ENCODE measurements around the gene PIM2.

The PIM2 gene
- 145 to 320 (median 291) reads per million in 3 experiments for total RNA-seq

- peak; percentile 94 for DNase-seq
Observed at GRCh38 chrX:48918643-48919340, at the start of gene PIM2. PIM2 (minus strand) TSS chrX:48919024; CDS start chrX:48918834, 190 bp downstream.

GRCh38 chrX:48968377-48968776, 49.6 kb upstream of the PIM2 start:
- no peak for DNase-seq

- no peak for DNase-seq
Observed at GRCh38 chrX:48966796-48967579, 48.2 kb upstream of the PIM2 start.

DNA sequence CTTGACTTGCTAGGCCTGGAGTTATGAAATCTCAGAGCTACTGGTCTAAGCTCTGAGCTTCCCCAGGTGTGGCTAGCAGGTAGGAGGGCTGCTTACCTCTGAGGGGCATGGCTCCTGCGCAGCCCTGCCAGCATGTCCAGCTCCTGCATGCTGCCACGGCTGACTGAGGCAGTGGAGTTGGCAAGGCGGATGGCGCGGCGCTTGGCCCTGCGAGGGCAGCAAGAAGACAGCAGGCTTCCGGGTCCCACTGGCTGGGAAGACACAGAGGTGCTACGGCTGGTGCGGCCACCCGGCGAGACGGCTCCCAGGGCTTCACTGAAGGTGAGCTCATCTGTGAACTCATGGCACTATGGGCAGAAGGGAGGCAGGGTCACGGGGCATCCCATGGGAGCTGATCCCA, 47.1 kb upstream of the PIM2 start:
- DNase-seq: no peak

DNA sequence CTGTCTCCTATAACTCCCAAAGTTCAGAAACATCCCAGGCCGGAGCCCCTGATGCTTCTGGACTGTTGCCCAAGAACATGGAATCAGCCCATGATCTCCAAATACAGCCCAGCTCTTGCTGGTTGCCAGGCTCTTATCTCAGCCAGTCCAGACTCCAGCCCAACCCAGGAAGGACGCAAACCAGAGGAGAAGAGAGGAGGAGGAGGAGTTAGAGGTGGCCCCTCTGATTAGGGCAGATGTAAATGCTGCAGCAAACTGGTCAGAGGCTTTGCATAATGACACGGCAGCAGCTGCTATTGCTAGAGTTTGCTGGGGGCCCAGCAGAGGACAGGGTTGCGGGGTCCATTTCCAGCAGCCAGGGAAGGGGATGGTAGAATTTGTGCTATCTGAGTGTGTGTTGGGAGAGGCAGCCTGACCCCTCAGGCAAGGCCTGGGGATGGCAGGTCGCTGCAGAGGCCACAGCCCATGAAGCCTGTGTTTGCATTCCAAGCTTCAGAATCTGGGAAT, 42.8 kb upstream of the PIM2 start:
- DNase-seq: no peak

GRCh38 chrX:48960291-48960690, 41.5 kb upstream of the PIM2 start:
- DNase-seq: no peak

- DNase-seq: no peak
Observed at GRCh38 chrX:48958635-48959094, 39.8 kb upstream of the PIM2 start.

DNA sequence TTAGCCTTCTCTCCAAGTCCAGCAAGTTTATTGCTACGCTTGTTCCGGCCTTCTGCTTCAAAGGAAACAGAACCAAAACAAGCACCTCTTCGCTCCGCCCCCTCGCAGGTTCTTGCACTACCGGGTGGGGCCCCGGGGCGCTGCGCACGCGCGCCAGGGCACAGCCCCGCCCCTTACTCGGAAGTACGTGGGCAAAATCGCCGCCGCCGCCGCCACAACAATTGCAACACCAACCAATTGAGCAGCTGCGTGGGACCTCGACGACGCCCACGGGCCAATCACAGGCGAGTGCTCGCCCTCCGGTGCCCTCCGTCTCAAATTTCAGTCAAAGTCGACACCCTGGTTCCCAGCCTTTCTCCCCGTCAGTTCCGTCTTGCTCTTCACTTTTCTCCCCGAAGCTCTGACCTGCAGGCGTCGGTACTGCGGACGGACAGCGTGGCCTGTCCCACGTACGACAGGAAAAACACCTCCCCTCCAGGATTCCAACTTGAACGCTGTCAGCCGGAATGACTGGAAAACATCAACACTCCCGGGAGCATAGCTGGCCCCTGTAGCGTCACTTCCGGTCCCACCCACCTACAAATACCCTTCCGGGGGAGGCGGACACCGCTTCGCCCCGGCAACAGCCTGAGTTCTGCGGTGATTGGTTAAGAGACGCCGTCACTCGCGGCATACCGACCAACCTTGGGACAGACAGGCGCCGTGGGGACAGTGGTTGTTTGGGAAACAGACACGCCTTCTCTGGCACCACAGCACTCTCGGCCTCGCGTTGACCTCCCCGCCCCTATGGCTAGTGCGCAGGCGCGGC, 39.2 kb upstream of the PIM2 start:
- peak; percentile 95 for DNase-seq

- DNase-seq: no peak
Observed at GRCh38 chrX:48957477-48957826, 38.6 kb upstream of the PIM2 start, which contains the start of gene OTUD5. OTUD5 (minus strand) TSS chrX:48957607; CDS start chrX:48957570, 37 bp downstream.

- DNase-seq: peak; percentile 60
Observed at GRCh38 chrX:48956728-48957414, 38.0 kb upstream of the PIM2 start.

GRCh38 chrX:48948589-48948988, 29.8 kb upstream of the PIM2 start:
- no peak for DNase-seq

DNA sequence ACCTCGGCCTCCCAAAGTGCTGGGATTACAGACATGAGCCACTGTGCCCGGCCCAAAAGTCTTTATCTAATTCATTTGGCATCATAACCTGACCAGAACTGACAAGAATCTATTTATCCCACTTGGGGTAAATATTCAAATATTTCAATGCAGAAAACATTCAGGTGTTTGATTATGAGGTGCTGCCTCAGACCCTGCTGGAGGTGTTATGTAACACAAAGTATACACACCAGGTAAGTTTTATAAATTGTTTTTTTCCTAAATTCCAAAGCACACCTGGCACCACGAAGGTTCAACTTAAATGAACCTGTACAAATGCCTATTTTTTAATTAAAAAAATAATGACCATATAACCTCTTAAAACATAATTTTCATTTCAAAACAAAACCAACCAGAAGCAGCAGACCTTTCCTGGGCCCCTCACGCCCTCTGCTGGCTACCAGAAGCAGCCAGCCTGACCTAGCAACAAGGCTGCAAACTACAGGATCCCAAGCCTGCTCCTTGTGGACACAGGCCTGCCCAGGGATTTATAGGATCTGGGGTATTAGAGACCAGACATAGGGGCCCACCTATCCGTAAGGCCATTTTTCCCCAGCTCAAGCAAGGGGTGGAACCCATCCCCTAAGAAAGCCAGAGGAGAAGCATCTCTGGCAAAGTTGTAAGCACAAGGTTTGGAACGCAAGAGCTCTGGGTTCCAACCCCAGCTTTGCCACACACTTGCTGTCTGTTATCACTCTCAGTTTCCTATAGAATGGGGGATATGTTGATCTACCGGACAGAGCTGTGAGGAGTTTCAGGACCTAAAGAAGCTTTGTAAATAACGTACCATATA, 26.9 kb upstream of the PIM2 start:
- peak; percentile 54 for DNase-seq

DNA sequence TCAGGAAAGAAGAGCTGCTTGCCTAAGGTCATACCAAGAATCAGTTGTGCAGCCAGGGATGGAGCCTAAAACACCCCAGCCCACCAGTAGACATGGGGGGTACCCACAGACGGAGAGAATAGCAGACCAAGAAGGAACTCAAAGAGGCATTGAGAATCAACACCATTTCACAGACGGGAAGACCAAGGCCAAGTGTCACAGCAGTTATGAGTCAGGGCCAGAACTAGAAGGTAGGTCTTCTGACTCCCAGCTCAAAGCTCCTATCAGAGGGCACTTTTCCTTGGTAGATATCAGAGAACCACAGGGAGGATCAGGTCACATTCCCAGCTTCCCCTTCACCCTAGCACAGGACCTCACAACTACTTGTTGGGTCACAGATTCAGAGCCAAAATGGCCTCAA, 24.1 kb upstream of the PIM2 start:
- DNase-seq: no peak

DNA sequence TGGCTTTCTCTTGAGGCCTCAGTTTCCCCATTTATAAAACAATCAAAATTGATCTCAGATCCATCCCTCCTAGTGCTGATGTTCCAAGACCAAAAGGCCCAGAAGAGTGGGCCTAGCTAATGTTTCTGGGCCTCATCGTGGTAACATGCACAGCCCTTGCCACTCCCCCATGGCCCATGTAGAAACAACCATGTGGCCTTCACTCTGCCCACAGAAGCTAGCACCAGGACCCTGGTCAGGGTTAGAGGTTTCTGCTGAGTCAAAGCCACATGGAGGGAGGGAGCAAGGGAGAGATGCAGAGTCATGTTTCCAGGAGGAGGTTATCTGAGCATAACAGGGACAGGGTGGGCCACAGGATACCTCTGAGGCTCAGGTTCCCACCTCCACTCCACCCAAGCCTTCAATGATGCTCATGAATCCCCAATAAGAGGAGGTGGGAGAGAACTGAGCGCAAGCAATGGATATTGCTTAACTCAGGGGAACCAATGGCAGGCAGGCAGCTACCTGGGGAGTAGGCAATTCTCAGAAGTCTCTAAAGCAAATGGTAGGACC, 21.7 kb upstream of the PIM2 start:
- DNase-seq: no peak

GRCh38 chrX:48939524-48940228, 20.9 kb upstream of the PIM2 start:
- peak; percentile 51 for DNase-seq

- DNase-seq: peak; percentile 78
Observed at GRCh38 chrX:48938721-48939425, 20.0 kb upstream of the PIM2 start.

- DNase-seq: peak; percentile 93
Observed at GRCh38 chrX:48937054-48937907, 18.5 kb upstream of the PIM2 start.

GRCh38 chrX:48936429-48937053, 17.7 kb upstream of the PIM2 start:
- no peak for DNase-seq

Data from central memory CD4-positive, alpha-beta T cell (primary cell).